LoVo (cell line): Measurements from ENCODE around the gene SEMA3E.

Experiments used
- DNase-seq: peaks from one replicate; pipeline ENCODE4 v3.0.0-alpha.2; 2016; ENCODE audit warnings: low spot score

Gene SEMA3E

DNA sequence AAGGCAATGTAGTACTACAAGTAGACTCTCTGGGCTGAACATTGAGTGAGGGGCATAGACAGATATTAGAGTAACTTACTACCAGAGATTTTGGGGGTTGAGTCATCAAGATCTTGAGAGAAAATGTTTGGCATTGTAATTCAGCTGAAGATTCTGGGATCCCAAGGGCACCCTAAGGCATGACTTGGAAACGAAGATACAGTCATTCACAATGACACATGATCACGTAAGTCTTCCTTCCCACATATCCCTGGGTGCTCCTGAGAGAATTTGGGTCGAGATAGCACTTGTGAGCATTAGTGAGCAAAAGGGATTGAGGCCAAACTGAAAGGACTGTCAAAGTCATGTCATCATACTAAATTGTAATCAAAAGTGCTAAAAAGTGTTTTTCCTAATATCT lies 293.8 kb downstream of the SEMA3E start:
- DNase-seq: no peak

DNA sequence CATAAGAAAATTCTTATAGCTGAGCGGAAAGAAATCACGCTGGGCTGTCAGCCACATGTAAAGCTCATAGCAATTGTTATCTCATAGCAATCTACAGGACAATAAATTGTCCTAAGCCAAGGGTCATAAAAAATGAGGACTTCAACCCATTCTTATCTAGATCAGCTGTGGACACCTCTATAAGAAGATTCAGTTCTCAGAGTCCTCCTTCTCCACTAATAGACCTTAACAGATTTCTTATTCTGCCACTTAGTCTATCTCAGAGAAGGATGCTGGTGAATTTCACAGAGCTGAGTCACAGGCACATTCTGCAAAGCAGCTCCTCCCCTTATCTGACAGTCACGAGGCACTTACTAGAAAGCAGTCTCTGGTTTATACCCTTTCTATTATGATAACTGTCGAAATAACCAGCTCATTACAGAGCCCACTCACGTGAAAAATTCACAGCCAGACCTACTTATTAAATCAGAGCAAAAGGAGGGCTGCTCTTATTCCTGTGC lies 300.9 kb downstream of the SEMA3E start:
- DNase-seq: peak; percentile 14

GRCh38 chr7:83339907-83340306 lies 309.0 kb downstream of the SEMA3E start:
- DNase-seq: no peak

- no peak for DNase-seq
Observed at GRCh38 chr7:83338277-83338950, 310.5 kb downstream of the SEMA3E start.

DNA sequence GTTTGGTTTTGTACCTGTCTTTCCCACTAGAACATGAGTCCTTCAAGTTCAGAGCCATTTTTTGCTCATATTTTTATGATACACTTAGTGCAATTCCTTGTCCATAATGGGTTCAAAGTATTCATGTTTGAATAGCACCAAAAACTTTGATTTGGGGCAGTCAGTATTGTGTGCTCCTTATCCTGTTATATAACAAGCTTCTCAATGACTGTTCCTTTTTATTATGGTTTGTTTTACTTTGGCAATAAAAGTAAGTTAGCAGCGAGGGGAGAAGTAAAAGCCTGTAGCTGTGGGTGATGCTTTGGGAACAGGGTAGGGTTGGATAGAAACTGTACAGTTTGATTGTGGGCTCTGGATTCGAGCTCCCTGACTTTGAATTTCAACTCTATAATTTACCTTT lies 311.9 kb downstream of the SEMA3E start:
- no peak for DNase-seq

DNA sequence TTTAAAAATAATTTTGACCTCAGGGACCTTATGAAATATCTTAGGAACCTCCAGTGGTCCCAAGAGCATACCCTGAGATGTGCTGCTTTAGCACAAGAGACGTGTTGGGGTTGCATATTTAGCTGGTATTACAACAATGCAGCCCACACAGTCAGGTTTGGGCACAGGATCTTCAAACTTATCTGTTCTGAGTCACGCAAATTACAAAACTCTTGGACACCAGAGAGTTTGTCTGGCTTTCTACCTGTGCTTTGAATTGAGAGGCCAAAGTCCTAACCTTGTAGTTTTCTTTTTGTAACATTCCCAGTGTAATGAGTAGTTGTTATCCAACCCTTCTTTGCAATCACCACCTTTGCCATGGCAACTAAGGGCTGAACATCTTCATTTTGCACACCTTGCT lies 322.7 kb downstream of the SEMA3E start:
- no peak for DNase-seq

- no peak for DNase-seq
Observed at GRCh38 chr7:83325083-83325482, 323.9 kb downstream of the SEMA3E start.

GRCh38 chr7:83324596-83324995 lies 324.3 kb downstream of the SEMA3E start:
- DNase-seq: no peak

DNA sequence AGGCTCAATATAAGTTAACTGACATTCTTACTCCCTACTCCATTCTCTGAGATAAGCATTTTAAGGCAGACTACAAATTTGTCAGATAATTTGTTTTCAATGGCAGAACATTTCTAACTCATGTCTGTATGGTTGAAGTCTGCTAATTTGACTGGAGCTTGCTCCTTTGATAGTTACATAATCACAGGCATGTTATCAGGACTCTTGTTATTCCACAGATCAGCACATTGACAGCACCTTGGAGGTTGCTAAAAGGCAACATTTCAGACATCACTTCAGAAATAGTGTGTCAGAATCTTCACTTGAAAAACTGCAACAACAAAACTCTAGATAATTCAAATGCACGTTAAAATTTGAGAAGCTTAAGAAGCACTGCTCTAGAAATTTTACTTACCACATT lies 327.9 kb downstream of the SEMA3E start:
- no peak for DNase-seq

DNA sequence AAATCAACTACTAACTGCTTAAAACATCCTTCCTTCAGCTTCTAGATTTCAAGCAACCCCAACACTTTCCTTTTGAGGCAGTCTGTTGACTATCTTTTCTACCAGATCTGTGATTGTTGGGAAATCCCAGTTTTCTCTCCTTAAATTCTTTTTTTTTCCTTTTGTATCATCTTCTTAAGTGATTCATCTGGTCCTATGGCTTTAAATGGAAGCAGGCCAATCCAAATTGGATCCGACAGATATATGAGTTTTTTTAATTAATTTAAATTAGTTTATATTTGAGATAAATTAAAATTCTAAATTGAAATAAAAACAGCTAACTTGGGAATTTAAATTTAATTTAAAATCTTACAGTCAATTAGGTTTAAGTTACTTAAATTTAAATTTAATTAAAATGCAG lies 335.0 kb downstream of the SEMA3E start:
- DNase-seq: no peak
